ENCODE data around the gene ACSS1.

Gene ACSS1

GRCh38 chr20:25030007-25030648, 27.8 kb downstream of the ACSS1 start:
- no peak for DNase-seq

DNA sequence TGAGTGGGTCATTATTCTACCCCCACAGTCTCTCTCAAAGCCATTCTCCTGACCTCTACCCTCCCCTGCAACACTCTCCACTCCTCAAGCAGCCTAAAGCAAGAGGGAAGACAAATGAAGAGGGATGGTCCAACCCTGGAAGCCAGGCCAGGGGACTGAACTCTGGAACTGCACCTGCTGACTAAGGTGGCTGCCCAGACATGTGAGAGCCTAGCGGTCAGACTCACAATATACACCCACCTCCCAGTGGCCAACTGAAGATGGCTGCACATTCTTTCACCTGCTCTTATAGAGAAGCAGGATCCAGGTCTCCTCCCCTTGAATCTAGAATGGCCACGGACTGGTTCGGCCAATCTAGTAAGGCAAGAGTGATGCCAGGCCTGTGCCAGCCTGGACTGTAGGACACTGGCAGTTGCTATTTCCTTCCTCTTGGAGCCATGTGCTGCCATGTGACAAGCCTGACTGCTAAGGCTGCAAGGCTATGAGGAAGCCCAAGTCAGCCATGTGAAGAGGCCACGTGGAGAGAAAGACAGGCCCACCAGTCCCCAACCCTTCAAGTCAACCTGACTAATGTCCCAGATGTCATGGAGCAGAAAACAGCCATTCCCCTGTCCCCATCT, 31.8 kb downstream of the ACSS1 start:
- DNase-seq = no peak

GRCh38 chr20:25025091-25025861, 32.7 kb downstream of the ACSS1 start:
- no peak for DNase-seq

GRCh38 chr20:25024171-25024570, 33.8 kb downstream of the ACSS1 start:
- DNase-seq = no peak

- no peak for DNase-seq
These were observed 34.6 kb downstream of the ACSS1 start for GRCh38 chr20:25023356-25023755.

GRCh38 chr20:25022680-25023079, 35.3 kb downstream of the ACSS1 start:
- no peak for DNase-seq

GRCh38 chr20:25021336-25021735, 36.6 kb downstream of the ACSS1 start:
- no peak for DNase-seq

DNA sequence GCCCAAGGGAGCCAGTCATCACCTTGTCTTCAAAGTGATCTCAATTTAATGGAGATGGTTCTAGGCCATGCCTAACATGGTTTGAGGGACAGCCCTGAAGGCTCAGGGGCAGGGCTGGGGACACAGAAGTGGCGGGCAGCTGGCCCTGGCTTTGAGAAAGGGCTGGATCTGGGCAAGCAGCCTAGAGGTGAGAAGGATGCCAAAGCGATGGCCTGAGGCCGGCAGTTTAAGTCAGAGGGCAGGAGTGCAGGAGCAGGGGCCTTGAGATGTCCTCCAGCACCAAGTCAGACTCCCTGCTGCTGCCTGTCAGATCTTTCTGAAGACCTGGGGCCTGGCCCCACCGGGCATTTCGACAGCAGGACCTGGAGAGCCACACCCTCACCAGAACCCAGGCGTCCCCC, 37.0 kb downstream of the ACSS1 start:
- no peak for DNase-seq

DNA sequence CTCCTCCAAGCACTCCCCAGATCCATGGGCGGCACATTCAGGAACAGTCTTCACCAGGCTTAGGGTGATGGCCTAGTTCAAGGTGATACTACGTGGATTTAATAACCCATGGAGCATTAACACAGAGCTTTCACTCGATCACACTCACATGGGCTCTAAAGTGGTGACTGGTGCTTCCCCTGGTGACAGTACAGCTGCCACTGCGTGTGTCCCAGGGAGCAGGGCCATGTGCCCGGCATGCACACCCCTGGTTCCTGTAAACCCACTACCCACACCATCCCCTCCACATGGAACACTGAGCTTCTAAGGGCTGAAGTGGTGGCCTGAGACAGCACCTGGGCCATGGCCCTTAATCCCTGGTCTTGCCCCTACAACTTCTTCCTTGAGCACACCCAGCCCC, 37.6 kb downstream of the ACSS1 start:
- no peak for DNase-seq

- DNase-seq = no peak
These were observed 38.4 kb downstream of the ACSS1 start for GRCh38 chr20:25019381-25020155.

- no peak for DNase-seq
These were observed 39.1 kb downstream of the ACSS1 start for GRCh38 chr20:25018841-25019240.

GRCh38 chr20:25018425-25018824, 39.5 kb downstream of the ACSS1 start:
- no peak for DNase-seq

DNA sequence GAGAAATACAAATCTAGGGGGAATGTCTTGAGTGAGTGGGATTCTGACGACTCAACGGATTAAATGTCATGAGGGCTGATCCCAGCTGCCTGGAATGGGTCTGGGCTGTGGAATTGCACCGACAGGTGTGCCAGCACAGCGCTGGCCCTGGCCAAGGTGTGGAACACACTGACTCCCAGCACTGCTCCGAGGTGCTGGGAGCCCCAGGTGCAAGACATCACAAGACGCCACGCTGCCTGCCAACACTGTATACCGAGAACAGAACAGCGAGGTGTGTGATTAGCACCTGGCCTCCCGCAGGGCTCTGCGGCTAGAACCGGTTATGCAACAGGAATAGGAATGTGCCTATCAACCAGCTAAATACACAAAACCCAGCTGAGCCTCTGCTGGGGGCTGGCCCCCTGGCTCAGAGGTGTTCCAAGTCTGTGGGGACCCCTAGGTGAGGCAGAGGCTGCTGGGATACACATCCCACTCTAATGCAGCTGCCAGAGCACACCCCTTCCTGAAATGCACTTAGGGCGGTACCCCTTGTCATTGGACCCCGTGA, 40.6 kb downstream of the ACSS1 start:
- no peak for DNase-seq

- DNase-seq = no peak
These were observed 41.5 kb downstream of the ACSS1 start for GRCh38 chr20:25016471-25016870.

DNA sequence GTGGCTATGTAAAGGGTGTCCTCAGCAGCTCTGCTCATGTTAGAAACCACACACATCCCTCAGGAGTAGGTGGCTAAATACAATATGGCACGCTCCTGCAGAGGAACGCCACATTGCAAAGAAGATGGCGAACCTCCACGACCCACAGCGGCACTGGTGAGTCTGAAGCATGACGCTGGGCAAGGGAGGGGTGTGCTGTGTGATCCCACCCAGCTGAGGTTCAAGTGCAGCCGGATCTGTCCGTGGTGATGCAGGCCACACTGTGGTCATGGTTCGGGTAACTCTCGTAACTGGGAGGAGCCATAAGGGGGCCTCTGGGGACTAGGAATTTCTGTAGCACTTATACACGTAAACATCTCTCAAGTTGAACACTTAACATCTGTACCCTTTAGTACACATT, 42.0 kb downstream of the ACSS1 start:
- DNase-seq = no peak

GRCh38 chr20:25014816-25015215, 43.1 kb downstream of the ACSS1 start:
- DNase-seq = no peak

- no peak for DNase-seq
These were observed 44.2 kb downstream of the ACSS1 start for GRCh38 chr20:25013478-25014380.

DNA sequence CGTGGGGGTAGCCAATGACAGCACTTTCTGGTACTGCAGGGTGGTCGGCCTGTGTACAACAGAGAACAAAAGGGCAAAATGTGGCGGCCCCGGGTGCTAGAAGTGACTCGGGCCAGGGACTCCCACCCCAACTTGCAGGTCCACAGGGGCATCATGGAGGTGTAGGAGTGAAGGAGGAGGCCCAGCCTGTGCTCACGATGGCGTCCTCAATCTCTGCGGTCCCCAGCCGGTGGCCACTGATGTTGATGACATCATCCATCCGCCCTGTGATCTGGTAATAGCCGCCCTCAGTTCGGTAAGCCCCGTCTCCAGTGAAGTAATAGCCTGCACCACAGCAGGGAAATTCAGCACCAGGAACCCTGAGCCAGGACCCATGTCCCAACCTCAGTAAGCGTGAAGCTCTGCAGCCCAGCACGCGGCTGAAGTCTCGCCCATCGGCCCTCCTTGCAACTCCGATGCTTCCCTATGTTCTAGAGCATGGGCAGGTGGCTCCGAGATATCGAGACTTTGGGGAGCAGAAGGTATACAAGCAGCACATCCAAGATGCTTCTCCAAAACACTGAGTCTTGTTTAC, 45.2 kb downstream of the ACSS1 start:
- no peak for DNase-seq

- DNase-seq = no peak
These were observed 46.1 kb downstream of the ACSS1 start for GRCh38 chr20:25011831-25012241.

DNA sequence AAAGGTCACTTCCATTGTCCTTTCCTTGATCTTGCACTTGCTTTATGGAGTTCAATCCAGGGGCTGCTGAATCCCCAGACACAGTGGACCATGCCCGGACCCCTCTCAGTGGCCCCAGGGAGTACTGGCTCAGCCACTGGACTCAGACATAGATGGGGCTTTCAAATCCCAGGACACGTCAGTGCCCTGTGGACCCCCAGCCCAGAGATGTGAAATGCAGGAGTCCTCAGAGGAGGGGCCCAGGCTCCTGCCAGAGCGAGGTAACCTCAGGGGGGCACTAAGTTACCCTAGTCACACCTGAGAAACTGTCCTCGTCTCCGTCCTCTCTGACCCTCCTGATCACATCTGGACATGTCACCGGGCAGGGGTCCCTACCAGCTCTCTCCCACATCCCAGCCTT, 46.7 kb downstream of the ACSS1 start:
- DNase-seq = no peak
